C4-2B (cell line): ENCODE data around the gene CHRNB2.

ENCODE experiments used
- H3K27ac ChIP-seq: fragments of 450-650 bp; 2 replicates; pipeline ENCODE4 v1.5.1; 2017
- CTCF ChIP-seq: fragments of 450-650 bp; conservative IDR thresholded peaks from 2 replicates; pipeline ENCODE4 v1.5.1; 2017; ENCODE audit warnings: mild to moderate bottlenecking
- ZFX ChIP-seq: fragments of 450-650 bp; IDR thresholded peaks from 2 replicates; pipeline ENCODE4 v1.6.1; 2017

Gene CHRNB2

GRCh38 chr1:154556422-154556821 is 11.2 kb upstream of the CHRNB2 start:
- TF ChIP-seq ZFX (no peak), CTCF (no peak)
- no peak overlapping the region for H3K27ac ChIP-seq

- TF ChIP-seq CTCF = no peak
- TF ChIP-seq ZFX = no peak
Observed at GRCh38 chr1:154557248-154557938, 10.2 kb upstream of the CHRNB2 start.

GRCh38 chr1:154557939-154558719 is 9.4 kb upstream of the CHRNB2 start, which contains the start of gene UBE2Q1:
UBE2Q1 (minus strand) TSS chr1:154558662; CDS start chr1:154558553, 109 bp downstream.
- H3K27ac ChIP-seq = peak within 1 kb of the TSS; percentile 84
- TF ChIP-seq ZFX (peak; percentile 47), CTCF (no peak)

More at GRCh38 chr1:154557248-154557938, 10.2 kb upstream of the CHRNB2 start:
- peak overlapping the region; percentile 84 for H3K27ac ChIP-seq

GRCh38 chr1:154558720-154559465 is 8.7 kb upstream of the CHRNB2 start:
- peak overlapping the region; percentile 84 for H3K27ac ChIP-seq
- TF ChIP-seq CTCF (no peak), ZFX (no peak)

GRCh38 chr1:154559466-154560044 is 8.0 kb upstream of the CHRNB2 start:
- H3K27ac ChIP-seq = peak overlapping the region; percentile 84

GRCh38 chr1:154565876-154566275 is 1.7 kb upstream of the CHRNB2 start:
- TF ChIP-seq CTCF (no peak), ZFX (no peak)
- no peak overlapping the region for H3K27ac ChIP-seq

More at GRCh38 chr1:154559466-154560044, 8.0 kb upstream of the CHRNB2 start:
- TF ChIP-seq CTCF (peak; percentile 94), ZFX (peak; percentile 71; the same call in 1 of the 2 replicates)
